WTC11 (cell line): ENCODE results near the gene SP9.

Experiments used
- CTCF ChIP-seq: fragments of 200-600 bp; IDR thresholded peaks from 2 replicates; pipeline ENCODE4 v1.8.0; 2022; ENCODE audit warnings: antibody characterized with exemption
- E2F4 ChIP-seq: sonication (generic); formaldehyde crosslinking; IDR thresholded peaks from 2 replicates; pipeline ENCODE4 v1.8.1; 2022; ENCODE audit warnings: low read depth, mild to moderate bottlenecking, moderate library complexity, missing genetic modification reagents, borderline replicate concordance
- TCF7 ChIP-seq: sonication (generic); formaldehyde crosslinking; IDR thresholded peaks from 2 replicates; pipeline ENCODE4 v1.8.0; 2022; ENCODE audit warnings: mild to moderate bottlenecking, low read depth, missing genetic modification reagents, moderate library complexity

GRCh38 chr2:174335988-174336500, 1.3 kb downstream of the SP9 start:
- TF ChIP-seq CTCF: no peak
- TF ChIP-seq TCF7 (CRISPR knock-in tag): no peak
- no peak for TF ChIP-seq E2F4 (CRISPR knock-in tag)
